OCI-LY1 (cell line): Measurements from ENCODE around the gene MCF2L2.

Experiments
- H2AFZ ChIP-seq: fragments of 200-600 bp; sonication (generic), shearing (Covaris generic); 2 replicates; pipeline ENCODE4 v1.6.0; 2014; ENCODE audit warnings: antibody characterized with exemption, mild to moderate bottlenecking, low read length
- H3F3A ChIP-seq: fragments of 200-600 bp; sonication (generic), shearing (Covaris generic); 2 replicates; pipeline ENCODE4 v1.6.0; 2014; ENCODE audit warnings: mild to moderate bottlenecking, antibody characterized with exemption, low read length, moderate library complexity; ENCODE audit not compliant: insufficient read depth
- H3K27ac ChIP-seq: fragments of 200-600 bp; sonication (generic); 2 replicates; pipeline ENCODE4 v1.5.1; 2014; ENCODE audit warnings: low read length, mixed run types, mild to moderate bottlenecking, low read depth; ENCODE audit not compliant: poor library complexity, severe bottlenecking
- H3K27me3 ChIP-seq: fragments of 200-600 bp; sonication (generic); 2 replicates; pipeline ENCODE4 v1.6.0; 2014; ENCODE audit warnings: antibody characterized with exemption, mild to moderate bottlenecking, low read length, moderate library complexity; ENCODE audit not compliant: insufficient read depth
- H3K36me3 ChIP-seq: fragments of 200-600 bp; sonication (generic); 2 replicates; pipeline ENCODE4 v1.6.1; 2014; ENCODE audit warnings: mild to moderate bottlenecking, antibody characterized with exemption, low read length, moderate library complexity, mixed read lengths; ENCODE audit not compliant: insufficient read depth
- H3K4me1 ChIP-seq: fragments of 200-600 bp; sonication (generic); 2 replicates; pipeline ENCODE4 v1.5.1; 2014; ENCODE audit warnings: mild to moderate bottlenecking, low read length, moderate library complexity; ENCODE audit not compliant: insufficient read depth, severe bottlenecking
- H3K4me2 ChIP-seq: fragments of 200-600 bp; sonication (generic), shearing (Covaris generic); 2 replicates; pipeline ENCODE4 v1.6.1; 2014; ENCODE audit warnings: low read length
- H3K4me3 ChIP-seq: fragments of 200-600 bp; sonication (generic); 2 replicates; pipeline ENCODE4 v1.5.1; 2014; ENCODE audit warnings: low read length, low read depth, mild to moderate bottlenecking, mixed read lengths; ENCODE audit not compliant: poor library complexity, severe bottlenecking
- H3K79me2 ChIP-seq: fragments of 200-600 bp; shearing (Covaris generic); 2 replicates; pipeline ENCODE4 v1.6.1; 2016; ENCODE audit warnings: mixed run types, low read length, mixed read lengths; ENCODE audit not compliant: insufficient read depth
- H3K9ac ChIP-seq: fragments of 200-600 bp; sonication (generic), shearing (Covaris generic); 2 replicates; pipeline ENCODE4 v1.6.1; 2014; ENCODE audit warnings: mild to moderate bottlenecking, low read length, mixed read lengths
- H3K9me2 ChIP-seq: fragments of 200-600 bp; sonication (generic), shearing (Covaris generic); 2 replicates; pipeline ENCODE4 v1.6.1; 2014; ENCODE audit warnings: low read depth, mild to moderate bottlenecking, low read length, mixed read lengths
- H3K9me3 ChIP-seq: fragments of 200-600 bp; shearing (Covaris generic); 2 replicates; pipeline ENCODE4 v1.6.1; 2014; ENCODE audit warnings: low read length, mixed read lengths
- H4K20me1 ChIP-seq: fragments of 200-600 bp; sonication (generic), shearing (Covaris generic); 2 replicates; pipeline ENCODE4 v1.6.0; 2016; ENCODE audit warnings: mild to moderate bottlenecking, low read length; ENCODE audit not compliant: insufficient read depth
- EZH2 ChIP-seq: fragments of 200-600 bp; sonication (generic), shearing (Covaris generic); IDR thresholded peaks from 2 replicates; pipeline ENCODE4 v1.8.0; 2017; ENCODE audit warnings: borderline replicate concordance, mixed run types, mild to moderate bottlenecking, antibody characterized with exemption, low read length, moderate library complexity, mixed read lengths
- TF ChIP-seq, protein P1 (sequence below): fragments of 200-600 bp; sonication (generic), shearing (Covaris generic); IDR thresholded peaks from 2 replicates; pipeline ENCODE4 v1.5.1; 2017; ENCODE audit warnings: mild to moderate bottlenecking, antibody characterized with exemption, low read length, moderate library complexity, mixed read lengths

The MCF2L2 gene

GRCh38 chr3:183192650-183193300 lies 235.6 kb downstream of the MCF2L2 start:
- Histone ChIP-seq H3F3A (no peaks in the 10 kb centered on the region), H3K27ac (no peak overlapping the region), H3K27me3 (peaks cover 14% of the 10 kb centered on the region), H2AFZ (no peak overlapping the region), H3K4me2 (no peak overlapping the region), H3K9me3 (no peaks in the 10 kb centered on the region), H3K4me1 (no peaks in the 10 kb centered on the region), H3K36me3 (no peaks in the 10 kb centered on the region), H3K9ac (no peak overlapping the region), H3K4me3 (no peak overlapping the region), H4K20me1 (no peaks in the 10 kb centered on the region), H3K9me2 (no peaks in the 10 kb centered on the region), H3K79me2 (no peaks in the 10 kb centered on the region)
- TF ChIP-seq, protein P1, sequence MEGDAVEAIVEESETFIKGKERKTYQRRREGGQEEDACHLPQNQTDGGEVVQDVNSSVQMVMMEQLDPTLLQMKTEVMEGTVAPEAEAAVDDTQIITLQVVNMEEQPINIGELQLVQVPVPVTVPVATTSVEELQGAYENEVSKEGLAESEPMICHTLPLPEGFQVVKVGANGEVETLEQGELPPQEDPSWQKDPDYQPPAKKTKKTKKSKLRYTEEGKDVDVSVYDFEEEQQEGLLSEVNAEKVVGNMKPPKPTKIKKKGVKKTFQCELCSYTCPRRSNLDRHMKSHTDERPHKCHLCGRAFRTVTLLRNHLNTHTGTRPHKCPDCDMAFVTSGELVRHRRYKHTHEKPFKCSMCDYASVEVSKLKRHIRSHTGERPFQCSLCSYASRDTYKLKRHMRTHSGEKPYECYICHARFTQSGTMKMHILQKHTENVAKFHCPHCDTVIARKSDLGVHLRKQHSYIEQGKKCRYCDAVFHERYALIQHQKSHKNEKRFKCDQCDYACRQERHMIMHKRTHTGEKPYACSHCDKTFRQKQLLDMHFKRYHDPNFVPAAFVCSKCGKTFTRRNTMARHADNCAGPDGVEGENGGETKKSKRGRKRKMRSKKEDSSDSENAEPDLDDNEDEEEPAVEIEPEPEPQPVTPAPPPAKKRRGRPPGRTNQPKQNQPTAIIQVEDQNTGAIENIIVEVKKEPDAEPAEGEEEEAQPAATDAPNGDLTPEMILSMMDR = no peak
- no peak for TF ChIP-seq EZH2

DNA sequence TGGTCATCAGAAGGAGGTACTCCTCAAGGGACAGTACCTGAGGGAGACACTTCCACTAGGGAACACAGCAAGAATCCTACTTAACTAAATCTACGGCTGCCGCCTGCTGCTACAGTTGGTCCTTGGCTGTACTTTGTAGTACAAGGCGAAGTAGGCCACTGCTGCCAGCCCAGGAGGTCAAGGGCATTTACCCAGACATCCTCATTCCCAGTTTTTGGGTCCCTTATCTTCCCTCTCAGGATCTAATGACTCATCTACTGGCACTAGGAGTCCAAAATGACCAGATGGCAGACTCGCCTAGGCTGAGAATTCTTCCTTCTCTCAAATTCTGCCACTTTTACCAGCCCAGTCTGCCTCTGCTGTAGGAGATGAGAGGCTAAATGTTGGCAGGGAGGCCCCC lies 238.8 kb downstream of the MCF2L2 start:
- H3F3A ChIP-seq = no peaks in the 10 kb centered on the region
- H3K27ac ChIP-seq = no peak overlapping the region
- no peak overlapping the region for H3K4me2 ChIP-seq
- no peak overlapping the region for H2AFZ ChIP-seq
- no peaks in the 10 kb centered on the region for H3K4me1 ChIP-seq
- H3K9me3 ChIP-seq = no peaks in the 10 kb centered on the region
- TF ChIP-seq, protein P1 = no peak
- TF ChIP-seq EZH2 = no peak
- H3K27me3 ChIP-seq = peaks cover 6% of the 10 kb centered on the region; the same call in 1 of the 2 replicates
- H4K20me1 ChIP-seq = no peaks in the 10 kb centered on the region
- H3K9ac ChIP-seq = no peak overlapping the region
- no peaks in the 10 kb centered on the region for H3K36me3 ChIP-seq
- no peaks in the 10 kb centered on the region for H3K79me2 ChIP-seq
- no peak overlapping the region for H3K4me3 ChIP-seq
- no peaks in the 10 kb centered on the region for H3K9me2 ChIP-seq

- H3K27me3 ChIP-seq = peaks cover 1% of the 10 kb centered on the region; the same call in 1 of the 2 replicates
- H3K9me2 ChIP-seq = no peaks in the 10 kb centered on the region
- H3F3A ChIP-seq = no peaks in the 10 kb centered on the region
- no peak overlapping the region for H3K4me2 ChIP-seq
- H3K36me3 ChIP-seq = no peaks in the 10 kb centered on the region
- H4K20me1 ChIP-seq = no peaks in the 10 kb centered on the region
- TF ChIP-seq, protein P1 = peak; percentile 62
- no peak for TF ChIP-seq EZH2
- H3K9ac ChIP-seq = no peak overlapping the region
- H3K27ac ChIP-seq = no peak overlapping the region
- H3K79me2 ChIP-seq = no peaks in the 10 kb centered on the region
- no peak overlapping the region for H3K4me3 ChIP-seq
- H3K9me3 ChIP-seq = no peaks in the 10 kb centered on the region
- H2AFZ ChIP-seq = no peak overlapping the region
- no peaks in the 10 kb centered on the region for H3K4me1 ChIP-seq
Observed at GRCh38 chr3:183188895-183189462, 239.4 kb downstream of the MCF2L2 start.
